Activated B cell treated with CpG ODN at 0.5 μM for 24 hours (primary cell): ENCODE data around the gene FCRL4. TPM values are rescaled to one million over a fixed set of nuclear protein-coding genes. Genes with fewer than 3 reads are reported as not detected.
"Not testable (repeated sequence)": the region's sequence is repeated elsewhere in the genome, so short reads cannot be mapped to it uniquely, and the experiment has no call there.

Source experiments
- ATAC-seq: fragments of 200-7000 bp; cut with Tn5 transposase; one replicate; pipeline ENCODE4 v1.10.0; 2021; ENCODE audit warnings: low read depth, mild to moderate bottlenecking, moderate library complexity
- CTCF ChIA-PET: fragments of 350-600 bp; sonication (Branson Sonifier 250); formaldehyde crosslinking; loops from one replicate; lab custom pipeline; 2021; ENCODE audit warnings: antibody characterized with exemption; lab: Charles Lee
- POLR2A ChIA-PET: fragments of 350-600 bp; sonication (Branson Sonifier 250); formaldehyde crosslinking; loops from one replicate; lab custom pipeline; 2021; ENCODE audit warnings: antibody characterized with exemption; lab: Charles Lee
- DNase-seq: peaks from one replicate; pipeline ENCODE4 v3.0.0; 2022
- H3K27ac Mint-ChIP-seq: one replicate; pipeline ENCODE4 v1.8.0; 2020; ENCODE audit warnings: mixed read lengths
- H3K27me3 Mint-ChIP-seq: one replicate; pipeline ENCODE4 v1.8.0; 2021; ENCODE audit warnings: mixed read lengths
- H3K36me3 Mint-ChIP-seq: one replicate; pipeline ENCODE4 v1.8.0; 2021; ENCODE audit warnings: low read depth, mixed read lengths
- H3K4me1 Mint-ChIP-seq: one replicate; pipeline ENCODE4 v1.8.0; 2021; ENCODE audit warnings: mixed read lengths
- H3K4me3 Mint-ChIP-seq: one replicate; pipeline ENCODE4 v1.8.0; 2020; ENCODE audit warnings: mild to moderate bottlenecking, mixed read lengths
- H3K9me3 Mint-ChIP-seq: one replicate; pipeline ENCODE4 v1.8.0; 2020; ENCODE audit warnings: mixed read lengths
- intact Hi-C: fragments of 100-400 bp; cut with micrococcal nuclease; formaldehyde crosslinking; loops from one replicate; pipeline ENCODE4 v1.15.1; 2024
- total RNA-seq: library from RNA; stranded (reverse); gene quantifications from 2 replicates; pipeline ENCODE4 v1.2.3, GENCODE V29; 2022
- TF ChIP-seq, protein P1 (sequence below): fragments of 200-600 bp; IDR thresholded peaks from one replicate; pipeline ENCODE4 v1.8.0; 2022; ENCODE audit warnings: antibody characterized with exemption, mild to moderate bottlenecking

Gene FCRL4
- total RNA-seq, 1 donor from 2014 or later: 6.3 TPM

DNA sequence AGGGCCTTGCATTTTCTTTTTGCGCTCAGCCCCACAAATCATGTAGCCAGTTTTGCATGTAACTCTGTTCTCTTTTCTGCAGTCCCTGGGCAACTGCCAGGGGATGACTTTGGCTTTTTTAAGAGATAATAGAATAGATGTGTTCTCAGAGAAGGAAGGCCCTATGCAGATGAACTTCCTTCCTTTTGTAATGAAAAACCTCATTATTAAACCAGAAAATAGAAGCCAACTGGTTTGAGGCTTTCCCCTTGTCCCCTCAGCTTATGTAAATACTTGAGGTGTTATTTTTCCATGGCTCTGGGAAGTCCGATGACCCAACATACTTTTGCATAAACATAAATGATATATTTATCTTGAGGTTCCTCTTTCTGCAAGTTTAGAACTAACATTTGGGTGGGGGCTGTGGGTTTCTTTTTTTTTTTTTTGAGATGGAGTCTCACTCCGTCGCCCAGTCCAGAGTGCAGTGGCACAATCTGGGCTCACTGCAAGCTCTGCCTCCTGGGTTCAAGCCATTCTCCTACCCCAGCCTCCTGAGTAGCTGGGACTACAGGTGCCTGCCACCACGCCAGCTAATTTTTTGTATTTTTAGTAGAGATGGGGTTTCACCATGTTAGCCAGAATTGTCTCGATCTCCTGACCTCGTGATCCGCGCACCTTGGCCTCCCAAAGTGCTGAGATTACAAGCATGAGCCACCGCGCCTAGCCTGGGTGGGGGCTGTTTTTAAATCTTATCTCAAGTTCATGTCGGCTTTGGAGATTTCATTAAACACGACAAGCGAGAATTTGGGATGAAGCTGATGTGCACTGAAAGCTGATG is 31.2 kb downstream of the FCRL4 start:
- Mint-ChIP-seq H3K27ac (peak overlapping the region; percentile 67), H3K9me3 (no peaks in the 10 kb centered on the region), H3K36me3 (no peaks in the 10 kb centered on the region), H3K27me3 (no peaks in the 10 kb centered on the region), H3K4me3 (peak overlapping the region; percentile 50), H3K4me1 (peaks cover 80% of the 10 kb centered on the region)
- ChIA-PET POLR2A (interaction anchor here (0.7 to 1.6 kb wide), 9 partner anchors 9 to 305 kb away, joined by 3 to 7 read pairs (median 3); partner anchors contain the start of gene FCRL5), CTCF (interaction anchor here (0.9 to 1.5 kb wide), 3 partner anchors 14 to 208 kb away, joined by 3 to 4 read pairs (median 4); no protein-coding TSS in a partner anchor)
- ATAC-seq (peak; percentile 70), DNase-seq (no peak)
- intact Hi-C loops: loop anchor here (1.0 to 10.0 kb wide), 4 partner anchors 14 to 1448 kb away; partner anchors contain the start of gene FCRL5
- TF ChIP-seq, protein P1, sequence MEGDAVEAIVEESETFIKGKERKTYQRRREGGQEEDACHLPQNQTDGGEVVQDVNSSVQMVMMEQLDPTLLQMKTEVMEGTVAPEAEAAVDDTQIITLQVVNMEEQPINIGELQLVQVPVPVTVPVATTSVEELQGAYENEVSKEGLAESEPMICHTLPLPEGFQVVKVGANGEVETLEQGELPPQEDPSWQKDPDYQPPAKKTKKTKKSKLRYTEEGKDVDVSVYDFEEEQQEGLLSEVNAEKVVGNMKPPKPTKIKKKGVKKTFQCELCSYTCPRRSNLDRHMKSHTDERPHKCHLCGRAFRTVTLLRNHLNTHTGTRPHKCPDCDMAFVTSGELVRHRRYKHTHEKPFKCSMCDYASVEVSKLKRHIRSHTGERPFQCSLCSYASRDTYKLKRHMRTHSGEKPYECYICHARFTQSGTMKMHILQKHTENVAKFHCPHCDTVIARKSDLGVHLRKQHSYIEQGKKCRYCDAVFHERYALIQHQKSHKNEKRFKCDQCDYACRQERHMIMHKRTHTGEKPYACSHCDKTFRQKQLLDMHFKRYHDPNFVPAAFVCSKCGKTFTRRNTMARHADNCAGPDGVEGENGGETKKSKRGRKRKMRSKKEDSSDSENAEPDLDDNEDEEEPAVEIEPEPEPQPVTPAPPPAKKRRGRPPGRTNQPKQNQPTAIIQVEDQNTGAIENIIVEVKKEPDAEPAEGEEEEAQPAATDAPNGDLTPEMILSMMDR: no peak

DNA sequence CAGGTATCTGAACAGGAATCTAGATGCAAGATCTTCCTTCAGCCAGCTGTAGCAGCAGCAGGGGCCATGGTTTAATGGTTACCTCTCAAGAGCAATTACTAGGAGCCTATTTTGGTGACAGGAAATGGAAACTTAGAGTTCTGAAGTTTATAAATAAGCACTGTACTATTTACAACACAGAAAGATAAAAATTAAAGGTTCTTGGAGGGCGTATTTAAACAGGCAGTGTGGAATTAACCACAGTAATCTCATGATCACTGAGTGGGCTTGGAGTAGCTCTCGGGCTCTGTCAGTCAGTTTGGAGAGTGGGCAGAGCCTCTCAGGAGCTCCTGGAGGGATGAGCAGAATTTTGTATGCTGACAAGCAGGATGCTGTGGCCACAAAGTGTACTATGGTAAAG is 35.4 kb downstream of the FCRL4 start:
- peak overlapping the region; percentile 73 for H3K27ac Mint-ChIP-seq
- TF ChIP-seq, protein P1: no peak
- peak overlapping the region; percentile 65 for H3K4me3 Mint-ChIP-seq
- no peaks in the 10 kb centered on the region for H3K36me3 Mint-ChIP-seq
- H3K9me3 Mint-ChIP-seq: no peaks in the 10 kb centered on the region
- H3K27me3 Mint-ChIP-seq: no peaks in the 10 kb centered on the region
- ATAC-seq: peak; percentile 29
- peaks cover 70% of the 10 kb centered on the region for H3K4me1 Mint-ChIP-seq
- DNase-seq: no peak
- ChIA-PET POLR2A (no interaction called here), CTCF (interaction anchor here (1.0 to 1.8 kb wide), 4 partner anchors 18 to 400 kb away, joined by 3 to 12 read pairs (median 4); no protein-coding TSS in a partner anchor)
- intact Hi-C loops: loop anchor here (1.0 to 10.0 kb wide), 2 partner anchors 10 to 1452 kb away; partner anchors contain the start of gene FCRL5

DNA sequence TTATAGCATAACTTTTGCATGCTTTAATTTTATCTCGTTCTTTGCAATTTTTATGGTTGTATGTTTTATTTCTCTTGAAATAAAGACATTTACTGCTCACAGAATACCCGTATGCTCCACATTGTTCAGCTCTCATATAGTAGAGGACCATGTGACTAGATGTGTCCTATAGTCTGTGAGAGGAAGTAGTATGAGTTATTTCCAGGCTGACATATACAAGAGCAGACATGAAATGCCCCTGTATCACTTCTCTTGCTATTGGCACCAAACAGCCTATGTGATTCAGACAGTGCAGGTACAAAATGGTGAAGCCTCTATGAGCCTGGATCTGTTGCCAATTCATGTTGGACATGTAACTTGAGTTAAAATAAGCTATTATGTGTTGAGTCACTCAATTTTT is 39.8 kb downstream of the FCRL4 start:
- intact Hi-C loops: no loop called here
- Mint-ChIP-seq H3K9me3 (no peaks in the 10 kb centered on the region), H3K4me3 (no peak overlapping the region), H3K27me3 (no peaks in the 10 kb centered on the region), H3K36me3 (no peaks in the 10 kb centered on the region), H3K4me1 (peaks cover 39% of the 10 kb centered on the region), H3K27ac (no peak overlapping the region)
- DNase-seq (no peak), ATAC-seq (no peak)
- ChIA-PET POLR2A (interaction anchor here (0.6 kb wide), 1 partner anchor 137 kb away, joined by 5 read pairs; no protein-coding TSS in a partner anchor), CTCF (interaction anchor here (0.6 kb wide), 1 partner anchor 962 kb away, joined by 3 read pairs; no protein-coding TSS in a partner anchor)
- TF ChIP-seq, protein P1: no peak

DNA sequence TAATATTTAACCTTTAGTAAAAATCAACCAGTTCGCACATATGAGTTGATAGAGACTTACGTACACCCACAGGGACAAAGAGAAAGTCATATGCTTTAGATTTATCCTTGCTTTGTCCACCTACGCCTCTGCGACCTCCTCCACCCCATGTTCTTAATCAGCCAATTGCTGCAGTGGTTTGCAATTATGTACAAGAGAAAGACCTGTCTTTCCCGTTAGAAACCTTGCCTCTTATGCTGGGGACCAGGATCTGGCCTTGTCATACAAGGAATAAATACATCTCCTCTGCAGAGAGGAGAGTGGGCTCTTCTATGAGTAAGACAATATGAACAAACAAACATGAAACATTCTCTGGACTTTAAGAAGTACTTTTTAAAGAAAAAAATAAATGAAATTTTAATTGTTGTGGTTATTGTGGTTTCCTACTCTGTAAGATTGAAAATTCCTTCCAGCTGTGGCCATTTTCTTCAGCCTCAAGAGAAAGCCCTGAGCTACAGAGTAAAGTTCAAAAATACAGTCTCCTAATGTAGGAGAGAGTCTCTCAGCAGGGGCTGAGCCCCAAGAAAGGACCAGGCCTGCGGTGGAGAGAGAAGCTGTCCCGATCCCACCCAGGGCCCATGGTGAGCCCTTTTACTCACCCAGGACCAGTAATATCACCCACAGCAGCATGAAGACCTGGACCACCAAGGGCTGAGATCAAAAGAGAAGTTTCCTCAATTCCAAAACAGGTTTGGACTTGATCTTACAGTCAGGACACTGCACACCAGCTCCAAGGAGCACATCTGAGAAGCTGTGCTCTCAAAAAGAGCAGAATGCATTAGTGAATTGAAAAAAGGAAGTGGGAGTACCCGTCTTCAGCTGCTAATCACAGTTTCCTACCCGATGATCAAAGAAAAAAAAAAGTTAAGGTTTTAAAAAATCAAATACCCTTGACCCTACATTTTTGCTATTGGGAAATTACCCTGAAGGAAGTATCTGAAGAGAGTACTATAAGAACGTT is 45.9 kb downstream of the FCRL4 start, which contains the start of gene FCRL5:
Gene FCRL5 (minus strand): TSS at position 822 of the 1,000 bp plus-strand sequence. CDS start 153 bp downstream, at position 669.
- Mint-ChIP-seq H3K4me3 (peak within 1 kb of the TSS; percentile 88), H3K4me1 (peaks cover 65% of the 10 kb centered on the region), H3K36me3 (peaks cover 35% of the 10 kb centered on the region), H3K27me3 (no peaks in the 10 kb centered on the region), H3K9me3 (no peaks in the 10 kb centered on the region), H3K27ac (peak within 1 kb of the TSS; percentile 88)
- TF ChIP-seq, protein P1: no peak
- no peak for DNase-seq
- ChIA-PET CTCF (interaction anchor here (1.0 to 2.3 kb wide), 9 partner anchors 13 to 225 kb away, joined by 3 to 8 read pairs (median 4); partner anchors contain the start of gene FCRL2), POLR2A (interaction anchor here (0.8 to 2.0 kb wide), 7 partner anchors 12 to 46 kb away, joined by 3 to 8 read pairs (median 3); partner anchors contain the start of gene FCRL4)
- intact Hi-C loops: loop anchor here (1.0 to 5.0 kb wide), 4 partner anchors 10 to 47 kb away; partner anchors contain the start of gene FCRL4
- ATAC-seq: peak; percentile 87

DNA sequence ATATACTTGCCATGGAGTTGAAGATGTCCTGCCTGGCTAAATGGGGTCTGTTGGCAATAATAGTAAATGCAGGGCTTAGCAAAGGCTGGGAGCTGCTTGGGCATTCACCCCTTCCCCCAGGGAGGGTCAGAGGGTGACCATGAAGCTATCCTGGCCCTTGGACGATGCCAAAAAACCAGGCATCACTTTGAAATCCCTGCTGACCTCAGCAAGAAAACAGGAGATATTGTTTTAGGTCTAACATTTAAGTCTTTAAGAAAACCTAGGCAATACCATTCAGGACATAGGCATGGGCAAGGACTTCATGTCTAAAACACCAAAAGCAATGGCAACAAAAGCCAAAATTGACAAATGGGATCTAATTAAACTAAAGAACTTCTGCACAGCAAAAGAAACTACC is 49.8 kb downstream of the FCRL4 start:
- H3K9me3 Mint-ChIP-seq: not testable (repeated sequence)
- POLR2A ChIA-PET: interaction anchor here (0.6 kb wide), 1 partner anchor 236 kb away, joined by 3 read pairs; no protein-coding TSS in a partner anchor

More for the DNA sequence above, 49.8 kb downstream of the FCRL4 start:
- peaks cover 61% of the 10 kb centered on the region for H3K4me1 Mint-ChIP-seq
- H3K27ac Mint-ChIP-seq, ATAC-seq, DNase-seq, H3K27me3 Mint-ChIP-seq, intact Hi-C loops, CTCF ChIA-PET, H3K4me3 Mint-ChIP-seq: not testable (repeated sequence)
- peaks cover 65% of the 10 kb centered on the region for H3K36me3 Mint-ChIP-seq
